Ishikawa (cell line): ENCODE results near the gene MTMR1.

ENCODE experiments used
- EP300 ChIP-seq: IDR thresholded peaks from 2 replicates; pipeline ENCODE4 v1.6.1; 2012; ENCODE audit warnings: borderline replicate concordance
- RAD21 ChIP-seq: IDR thresholded peaks from 2 replicates; pipeline ENCODE4 v1.6.1; 2012; ENCODE audit warnings: low read depth
- REST ChIP-seq: IDR thresholded peaks from 2 replicates; pipeline ENCODE4 v1.6.1; 2012; ENCODE audit warnings: low read depth, mild to moderate bottlenecking
- TAF1 ChIP-seq: IDR thresholded peaks from 2 replicates; pipeline ENCODE4 v1.6.1; 2012; ENCODE audit warnings: low read depth, mild to moderate bottlenecking
- YY1 ChIP-seq: IDR thresholded peaks from 2 replicates; pipeline ENCODE4 v1.6.1; 2012; ENCODE audit warnings: low read depth

DNA sequence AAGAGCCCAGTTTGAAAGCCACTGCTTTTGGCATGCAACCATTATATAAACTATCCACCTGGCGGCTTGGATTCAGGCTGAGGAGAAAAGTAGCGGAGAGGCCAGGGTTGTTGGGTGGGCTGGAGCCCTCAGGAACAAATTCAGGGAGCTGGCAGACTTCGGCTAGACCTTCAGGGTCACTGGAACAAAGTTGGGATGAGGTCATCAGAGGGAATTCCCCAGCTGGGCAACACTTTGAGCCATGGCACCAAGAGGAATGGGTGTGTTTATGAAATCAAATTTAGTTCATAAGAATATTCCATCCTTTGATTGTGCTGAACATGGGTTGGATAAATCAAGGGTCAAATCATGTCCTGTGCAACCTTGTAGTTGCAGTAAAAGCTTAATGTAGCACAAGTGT, 22.0 kb downstream of the MTMR1 start:
- TF ChIP-seq REST: no peak
- TF ChIP-seq EP300: no peak
- no peak for TF ChIP-seq RAD21
- no peak for TF ChIP-seq TAF1
- no peak for TF ChIP-seq YY1
